Measurements from ENCODE around the gene MOCS2. TPM values are rescaled to one million over a fixed set of nuclear protein-coding genes. Genes with fewer than 3 reads are reported as not detected.

The MOCS2 gene
- total and polyA plus RNA-seq, 2 donors: 26.0 to 55.7 TPM

GRCh38 chr5:53048248-53048647, 61.3 kb downstream of the MOCS2 start:
- DNase-seq (ENCODE audit: low read depth in 6 of 9, low spot score in 9 of 9): no peak
- H3K4me1 ChIP-seq (ENCODE audit: control insufficient read depth in 2 of 2, insufficient read depth in 2 of 2, low read length in 2 of 2): no peaks in the 10 kb centered on the region
- H3K9me3 ChIP-seq (ENCODE audit: control insufficient read depth in 2 of 2, insufficient read depth in 1 of 2, low read length in 1 of 2): no peaks in the 10 kb centered on the region
- H3K36me3 ChIP-seq (ENCODE audit: control insufficient read depth in 2 of 2, insufficient read depth in 2 of 2, low read length in 1 of 2): no peaks in the 10 kb centered on the region
- H3K27me3 ChIP-seq (ENCODE audit: control insufficient read depth in 2 of 2, insufficient read depth in 1 of 2, low read length in 1 of 2): no peaks in the 10 kb centered on the region
- no peak overlapping the region for H3K4me3 ChIP-seq (ENCODE audit: low read length in 2 of 2)
- H3K27ac ChIP-seq (ENCODE audit: low read depth in 1 of 2, low read length in 1 of 2): no peak overlapping the region
- 96% methylated on average over 2 of the region's 2 CpGs for WGBS

Other genes starting within 250 kb of the MOCS2 start
- 4.1 TPM for gene ITGA2, start 120.4 kb downstream of the MOCS2 start, total RNA-seq
- gene ITGA2, start 120.4 kb downstream of the MOCS2 start, polyA plus RNA-seq: 3.5 TPM

All from thymus (tissue), 11 donors.